Astrocyte of the cerebellum (primary cell): Measurements from ENCODE around the gene SMIM23.

ENCODE experiments used
- DNase-seq: peaks from one replicate; pipeline ENCODE4 v3.0.0-alpha.2; 2011; ENCODE audit warnings: low read depth
- H3K4me3 ChIP-seq: 2 replicates; pipeline ENCODE4 v1.5.1; 2011; ENCODE audit warnings: mild to moderate bottlenecking, low read depth, low read length, moderate library complexity
- in situ Hi-C: cut with HindIII; loops from 2 replicates; pipeline ENCODE4 v1.10.0; 2017; ENCODE audit warnings: low sequenced_read_pairs
- TF ChIP-seq, protein P1 (sequence below): IDR thresholded peaks from 2 replicates; pipeline ENCODE4 v1.5.1; 2012; ENCODE audit warnings: low read length, low read depth, moderate library complexity, mild to moderate bottlenecking; ENCODE audit errors: missing control alignments

The SMIM23 gene

DNA sequence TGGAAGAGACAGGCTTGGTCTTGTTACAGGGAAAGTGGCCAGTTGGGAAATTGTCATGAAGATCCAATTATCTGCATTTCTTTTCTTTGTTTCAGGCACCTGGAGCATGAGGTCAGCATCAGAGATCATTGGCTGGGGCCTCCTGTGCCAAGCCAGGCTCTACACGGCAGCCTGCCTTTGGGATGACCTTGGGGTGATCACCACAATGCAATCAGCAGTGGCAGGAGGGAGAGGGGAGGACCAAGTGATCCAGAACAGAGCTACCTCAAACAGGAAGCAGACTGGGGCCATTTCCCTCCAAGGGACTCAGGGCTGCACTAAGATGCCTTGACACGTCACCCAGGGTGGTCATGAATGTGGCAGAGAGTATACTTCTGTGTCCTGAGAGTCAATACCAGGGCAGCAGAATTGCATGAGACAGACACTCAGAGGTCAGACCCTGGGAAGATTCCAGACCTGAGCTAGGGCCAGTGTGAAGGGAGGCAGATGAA lies 8.9 kb downstream of the SMIM23 start:
- H3K4me3 ChIP-seq, result no peak overlapping the region
- in situ Hi-C loops, result loop anchor here (5.0 kb wide), 2 partner anchors 53 to 72 kb away; no protein-coding TSS in a partner anchor
- DNase-seq, result no peak
- TF ChIP-seq, protein P1, sequence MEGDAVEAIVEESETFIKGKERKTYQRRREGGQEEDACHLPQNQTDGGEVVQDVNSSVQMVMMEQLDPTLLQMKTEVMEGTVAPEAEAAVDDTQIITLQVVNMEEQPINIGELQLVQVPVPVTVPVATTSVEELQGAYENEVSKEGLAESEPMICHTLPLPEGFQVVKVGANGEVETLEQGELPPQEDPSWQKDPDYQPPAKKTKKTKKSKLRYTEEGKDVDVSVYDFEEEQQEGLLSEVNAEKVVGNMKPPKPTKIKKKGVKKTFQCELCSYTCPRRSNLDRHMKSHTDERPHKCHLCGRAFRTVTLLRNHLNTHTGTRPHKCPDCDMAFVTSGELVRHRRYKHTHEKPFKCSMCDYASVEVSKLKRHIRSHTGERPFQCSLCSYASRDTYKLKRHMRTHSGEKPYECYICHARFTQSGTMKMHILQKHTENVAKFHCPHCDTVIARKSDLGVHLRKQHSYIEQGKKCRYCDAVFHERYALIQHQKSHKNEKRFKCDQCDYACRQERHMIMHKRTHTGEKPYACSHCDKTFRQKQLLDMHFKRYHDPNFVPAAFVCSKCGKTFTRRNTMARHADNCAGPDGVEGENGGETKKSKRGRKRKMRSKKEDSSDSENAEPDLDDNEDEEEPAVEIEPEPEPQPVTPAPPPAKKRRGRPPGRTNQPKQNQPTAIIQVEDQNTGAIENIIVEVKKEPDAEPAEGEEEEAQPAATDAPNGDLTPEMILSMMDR, result no peak

DNA sequence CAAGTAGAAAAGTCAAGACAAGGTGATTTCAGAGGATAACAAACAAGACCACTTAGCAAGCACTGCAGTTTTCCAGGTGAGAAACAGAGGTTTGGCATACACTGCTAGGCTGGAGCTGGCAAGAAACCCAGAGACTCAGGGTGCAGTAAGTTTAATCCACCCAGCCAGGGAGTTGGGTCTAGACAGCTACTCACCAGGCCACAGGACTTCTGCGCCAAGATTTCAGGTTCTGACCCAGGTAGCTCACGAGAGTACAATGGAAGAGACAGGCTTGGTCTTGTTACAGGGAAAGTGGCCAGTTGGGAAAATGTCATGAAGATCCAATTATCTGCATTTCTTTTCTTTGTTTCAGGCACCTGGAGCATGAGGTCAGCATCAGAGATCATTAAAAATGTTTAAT lies 9.8 kb downstream of the SMIM23 start:
- TF ChIP-seq, protein P1, result no peak
- H3K4me3 ChIP-seq, result no peak overlapping the region
- in situ Hi-C loops, result no loop called here
- DNase-seq, result no peak

DNA sequence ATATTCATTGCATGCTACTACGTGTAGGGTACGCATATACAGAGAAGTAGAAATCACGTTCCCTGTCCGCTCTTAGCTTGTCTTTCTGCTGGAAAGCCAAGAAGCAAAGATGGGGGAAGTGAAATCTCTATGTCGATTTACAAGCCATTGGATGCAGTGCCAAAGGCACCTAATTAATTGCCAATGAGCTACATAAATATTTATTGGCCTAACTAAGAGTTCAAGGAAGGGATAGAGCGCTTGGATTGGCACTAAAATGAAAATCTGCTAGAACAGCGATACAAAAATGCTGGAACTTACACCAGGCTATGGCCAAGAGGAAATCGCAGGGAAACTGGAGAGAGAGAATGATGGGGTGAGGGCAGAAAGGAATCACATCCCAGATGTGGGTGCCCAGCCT lies 10.8 kb downstream of the SMIM23 start:
- in situ Hi-C loops, result no loop called here
- TF ChIP-seq, protein P1, result no peak
- H3K4me3 ChIP-seq, result no peak overlapping the region
- DNase-seq, result no peak

DNA sequence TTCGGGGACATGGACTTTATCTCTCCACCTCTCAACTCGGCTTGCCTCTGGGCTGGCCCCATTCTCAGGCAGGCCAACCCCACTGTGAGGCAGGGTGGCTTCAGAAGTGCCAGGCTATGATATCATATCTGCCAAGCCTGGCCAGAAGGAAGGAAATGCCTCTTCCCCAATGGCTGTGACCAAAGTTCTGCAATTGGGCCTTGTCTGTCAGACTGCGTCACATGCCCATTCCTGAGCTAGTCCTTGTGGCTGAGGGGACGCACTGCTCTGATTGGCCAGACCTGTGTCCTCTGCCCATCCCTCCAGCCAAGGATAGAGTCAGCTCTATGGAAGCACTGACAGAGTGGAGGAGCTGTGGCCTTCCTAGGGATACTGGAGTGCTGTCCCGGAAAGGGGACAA lies 11.9 kb downstream of the SMIM23 start:
- in situ Hi-C loops, result no loop called here
- H3K4me3 ChIP-seq, result no peak overlapping the region
- no peak for DNase-seq
- TF ChIP-seq, protein P1, result no peak

DNA sequence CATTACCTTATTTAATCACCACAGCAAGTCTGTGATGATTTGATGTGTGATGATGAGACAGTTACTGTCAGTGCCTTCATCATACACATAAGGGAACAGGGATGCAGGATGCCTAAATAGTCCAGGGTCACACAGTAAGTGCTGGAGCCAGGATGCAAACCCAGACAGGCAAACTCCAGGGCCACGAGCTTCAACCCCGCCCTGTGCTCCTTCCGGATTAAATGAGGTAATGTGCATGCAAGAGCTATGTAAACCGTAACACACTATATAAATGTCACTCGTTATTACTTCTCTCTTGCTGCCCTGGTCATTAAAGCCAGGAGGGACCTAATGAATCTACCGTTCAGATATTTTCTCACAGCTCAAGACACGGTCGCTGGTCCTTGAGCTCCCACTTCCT lies 12.8 kb downstream of the SMIM23 start:
- DNase-seq, result no peak
- in situ Hi-C loops, result no loop called here
- H3K4me3 ChIP-seq, result no peak overlapping the region
- TF ChIP-seq, protein P1, result no peak

DNA sequence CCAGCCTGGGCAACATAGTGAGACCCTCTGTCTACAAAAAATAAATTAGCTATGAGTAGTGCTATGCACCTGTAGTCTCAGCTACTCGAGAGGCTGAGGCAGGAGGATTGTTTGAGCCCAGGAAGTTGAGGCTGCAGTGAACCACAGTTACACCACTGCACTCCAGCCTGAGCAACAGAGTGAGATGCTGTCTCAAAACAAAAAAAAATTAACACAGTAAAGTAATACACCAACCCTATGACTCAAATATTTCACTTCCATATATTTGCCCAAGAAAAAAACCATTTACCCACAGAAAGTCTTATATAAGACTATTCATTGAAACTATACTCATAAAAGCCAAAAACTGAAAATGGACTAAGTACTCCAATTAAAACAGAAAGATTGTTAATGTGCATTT lies 16.2 kb downstream of the SMIM23 start:
- in situ Hi-C loops, result no loop called here
- DNase-seq, result no peak
- TF ChIP-seq, protein P1, result no peak
- no peak overlapping the region for H3K4me3 ChIP-seq

DNA sequence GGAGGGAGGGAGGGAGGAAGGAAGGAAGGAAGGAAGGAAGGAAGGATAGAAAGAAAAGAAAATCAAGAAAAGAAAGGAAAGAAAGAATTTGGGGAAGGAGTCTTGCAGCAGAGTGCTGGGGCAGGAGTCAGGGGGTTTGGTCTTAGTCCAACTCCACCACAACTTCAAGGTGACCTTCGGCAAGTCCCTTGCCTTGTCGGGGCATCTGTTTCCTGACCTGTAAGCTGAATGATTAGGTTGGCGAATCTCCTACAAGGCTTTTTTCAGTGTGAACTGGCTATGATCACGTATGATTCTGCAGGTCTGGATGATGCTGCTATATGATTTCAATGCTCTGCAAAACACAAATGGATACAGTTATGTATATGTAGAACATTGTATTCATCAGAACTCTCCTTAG lies 20.1 kb downstream of the SMIM23 start:
- H3K4me3 ChIP-seq, result no peak overlapping the region
- in situ Hi-C loops, result no loop called here
- DNase-seq, result no peak
- TF ChIP-seq, protein P1, result no peak
